Measurements from ENCODE around the gene MARK3. TPM values are rescaled to one million over a fixed set of nuclear protein-coding genes. Genes with fewer than 3 reads are reported as not detected.

Gene MARK3
- total RNA-seq, 4 donors from 2014 or later = 61.3 to 98.0 (median 78.8) TPM

- no peaks in the 10 kb centered on the region for H3K27me3 ChIP-seq
- in situ Hi-C loops (cut with MboI; ENCODE audit: low pct_ligation_motif_present in 1 of 4, low pct_unique_long_range_greater_than_20kb in 1 of 4, low sequenced_read_pairs in 3 of 4) = loop anchor here in 1 of 4 donors (5.0 kb wide), 1 partner anchor 46 kb away; no protein-coding TSS in a partner anchor
- peak; percentile 7 for DNase-seq
These were observed 163.5 kb downstream of the MARK3 start for GRCh38 chr14:103548463-103549351.

GRCh38 chr14:103549361-103550311, 164.4 kb downstream of the MARK3 start:
- Histone ChIP-seq H3K4me3 (no peak overlapping the region), H3K9me3 (no peaks in the 10 kb centered on the region), H3K4me1 (peaks cover 21 to 45% (median 32%) of the 10 kb centered on the region in 4 donors), H3K27me3 (no peaks in the 10 kb centered on the region), H3K27ac (peak overlapping the region; percentile 72 to 89 (median 82)), H3K36me3 (no peaks in the 10 kb centered on the region)
- TF ChIP-seq CTCF (IDR thresholded peaks at IDR 0.05) (peak in 1 of 5 experiments; percentile 8), POLR2AphosphoS5 (IDR thresholded peaks at IDR 0.05) (no peak)
- DNase-seq = no peak
- intact Hi-C loops (cut with DNase I; ENCODE audit: low total_unique reads) (no loop called here), in situ Hi-C loops (cut with MboI; ENCODE audit: low pct_ligation_motif_present in 1 of 4, low pct_unique_long_range_greater_than_20kb in 1 of 4, low sequenced_read_pairs in 3 of 4) (loop anchor here in 2 of 4 donors (5.0 to 10.0 kb wide), 2 partner anchors 45 to 47 kb away; no protein-coding TSS in a partner anchor)
- 60 to 76% methylated on average over 1 to 29 of the region's 30 CpGs for WGBS, 2 donors (ENCODE audit: low coverage in 1 of 2)

More at GRCh38 chr14:103548463-103549351, 163.5 kb downstream of the MARK3 start:
- Histone ChIP-seq H3K4me3 (no peak overlapping the region), H3K27ac (peak overlapping the region; percentile 72 to 89 (median 82)), H3K36me3 (no peaks in the 10 kb centered on the region), H3K9me3 (no peaks in the 10 kb centered on the region), H3K4me1 (peaks cover 31 to 54% (median 41%) of the 10 kb centered on the region in 4 donors)
- intact Hi-C loops (cut with DNase I; ENCODE audit: low total_unique reads) = loop anchor here (1.0 kb wide), 1 partner anchor 48 kb away; no protein-coding TSS in a partner anchor
- no peak for TF ChIP-seq POLR2A (IDR thresholded peaks at IDR 0.05)
- no peak for TF ChIP-seq EP300 (IDR thresholded peaks at IDR 0.05; ENCODE audit: low read depth)
- no peak for TF ChIP-seq POLR2AphosphoS5 (IDR thresholded peaks at IDR 0.05)
- WGBS, 2 donors (ENCODE audit: low coverage in 1 of 2) = 91% methylated on average over 27 of the region's 27 CpGs; no CpG with 5 or more reads in 1 of the 2 donors

GRCh38 chr14:103550451-103551337, 165.5 kb downstream of the MARK3 start:
- DNase-seq = no peak
- H3K27ac ChIP-seq = peak overlapping the region; percentile 72 to 89 (median 82)
- in situ Hi-C loops (cut with MboI; ENCODE audit: low pct_ligation_motif_present in 1 of 4, low pct_unique_long_range_greater_than_20kb in 1 of 4, low sequenced_read_pairs in 3 of 4) (loop anchor here in 1 of 4 donors (10.0 kb wide), 1 partner anchor 46 kb away; no protein-coding TSS in a partner anchor), intact Hi-C loops (cut with DNase I; ENCODE audit: low total_unique reads) (no loop called here)
- no peaks in the 10 kb centered on the region for H3K27me3 ChIP-seq
- no peaks in the 10 kb centered on the region for H3K36me3 ChIP-seq
- peak overlapping the region in 1 of 4 donors; percentile 15 for H3K4me3 ChIP-seq
- H3K9me3 ChIP-seq = no peaks in the 10 kb centered on the region
- H3K4me1 ChIP-seq = peaks cover 21 to 40% (median 30%) of the 10 kb centered on the region in 4 donors
- 40 to 73% methylated on average over 1 to 15 of the region's 22 CpGs for WGBS, 2 donors (ENCODE audit: low coverage in 1 of 2)
- TF ChIP-seq CTCF (IDR thresholded peaks at IDR 0.05) (no peak), POLR2A (IDR thresholded peaks at IDR 0.05) (no peak)

- intact Hi-C loops (cut with DNase I; ENCODE audit: low total_unique reads) (no loop called here), in situ Hi-C loops (cut with MboI; ENCODE audit: low pct_ligation_motif_present in 1 of 4, low pct_unique_long_range_greater_than_20kb in 1 of 4, low sequenced_read_pairs in 3 of 4) (loop anchor here in 1 of 4 donors (10.0 kb wide), 1 partner anchor 47 kb away; no protein-coding TSS in a partner anchor)
- peak overlapping the region in 1 of 4 donors; percentile 15 for H3K4me3 ChIP-seq
- no peak for DNase-seq
- peak overlapping the region; percentile 72 to 89 (median 82) for H3K27ac ChIP-seq
- no peaks in the 10 kb centered on the region for H3K36me3 ChIP-seq
- TF ChIP-seq POLR2AphosphoS5 (IDR thresholded peaks at IDR 0.05) (peak in 2 of 3 donors; percentile 19 to 30), EP300 (IDR thresholded peaks at IDR 0.05; ENCODE audit: low read depth) (no peak), CTCF (IDR thresholded peaks at IDR 0.05) (no peak), POLR2A (IDR thresholded peaks at IDR 0.05) (no peak)
- peaks cover 21 to 40% (median 30%) of the 10 kb centered on the region in 4 donors for H3K4me1 ChIP-seq
- H3K27me3 ChIP-seq = no peaks in the 10 kb centered on the region
- WGBS, 2 donors (ENCODE audit: low coverage in 1 of 2) = 71% methylated on average over 17 of the region's 17 CpGs; no CpG with 5 or more reads in 1 of the 2 donors
- H3K9me3 ChIP-seq = no peaks in the 10 kb centered on the region
These were observed 166.1 kb downstream of the MARK3 start for GRCh38 chr14:103551338-103551762.
